ENCODE results near the gene LZTR1. TPM values are rescaled to one million over a fixed set of nuclear protein-coding genes. Genes with fewer than 3 reads are reported as not detected.

Gene LZTR1
- total RNA-seq, 4 donors from 2014 or later: 42.4 to 76.3 (median 57.2) TPM

DNA sequence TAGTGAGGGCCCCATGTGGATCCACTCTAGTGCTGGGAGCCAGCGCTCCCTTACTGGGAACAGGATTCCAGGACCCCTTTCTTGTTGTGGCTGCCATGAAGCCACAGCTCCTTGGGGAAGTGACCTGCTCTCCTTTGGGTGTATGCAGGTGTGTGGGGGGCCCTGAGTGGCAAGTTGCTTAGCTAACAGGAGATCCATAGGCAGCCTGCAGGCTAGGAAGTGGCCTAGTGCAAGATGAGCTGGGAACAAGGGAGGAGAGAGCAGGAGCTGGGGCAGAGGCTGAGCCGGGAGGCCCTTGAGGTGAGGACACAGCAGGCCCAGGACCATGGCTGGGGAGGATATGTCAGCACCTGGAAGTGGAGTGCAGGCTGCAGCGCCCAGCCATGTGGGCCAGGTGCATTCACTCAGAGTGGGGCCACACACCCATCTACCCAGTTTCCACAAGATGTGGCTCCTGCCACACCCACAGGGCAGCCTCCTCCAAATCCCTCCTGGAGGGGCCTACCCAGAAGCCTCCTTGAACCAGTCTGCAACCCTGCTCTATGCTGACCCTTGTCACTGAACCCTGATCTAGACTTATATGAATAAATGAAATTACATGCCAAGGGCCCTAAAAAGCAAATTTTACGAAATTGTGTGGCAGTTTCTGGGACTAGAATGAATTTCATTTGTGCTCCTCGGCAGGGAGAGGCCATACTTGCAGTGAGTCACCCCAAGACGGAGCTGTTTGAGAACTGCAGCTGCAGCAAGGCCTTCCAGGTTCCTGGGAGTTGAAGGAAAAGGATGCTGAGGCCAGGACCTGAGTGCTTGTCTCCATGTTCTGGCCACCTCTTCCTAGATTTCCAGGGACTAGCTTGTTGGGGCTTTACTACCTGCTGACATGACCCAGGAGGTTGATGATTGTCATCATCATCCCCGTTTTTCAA lies 16.6 kb downstream of the LZTR1 start:
- Histone ChIP-seq H3K27ac (replicated peaks in 1 of 4) (no peak overlapping the region), H3K4me1 (peaks cover 29 to 42% (median 33%) of the 10 kb centered on the region in 4 donors), H3K36me3 (peaks cover 20 to 69% (median 67%) of the 10 kb centered on the region in 4 donors), H3K4me3 (no peak overlapping the region), H3K27me3 (no peaks in the 10 kb centered on the region), H3K9me3 (no peaks in the 10 kb centered on the region)
- intact Hi-C loops (cut with DNase I): loop anchor here (2.0 kb wide), 1 partner anchor 16 kb away; the partner anchor contains the start of gene LZTR1
- no peak for DNase-seq (ENCODE audit: extremely low spot score)
- TF ChIP-seq POLR2AphosphoS5 (IDR thresholded peaks at IDR 0.05): no peak
- no peak for TF ChIP-seq POLR2A (IDR thresholded peaks at IDR 0.05; ENCODE audit: low read depth)
- no peak for TF ChIP-seq EP300 (IDR thresholded peaks at IDR 0.05)
- WGBS: 57% methylated on average over 5 of the region's 7 CpGs

DNA sequence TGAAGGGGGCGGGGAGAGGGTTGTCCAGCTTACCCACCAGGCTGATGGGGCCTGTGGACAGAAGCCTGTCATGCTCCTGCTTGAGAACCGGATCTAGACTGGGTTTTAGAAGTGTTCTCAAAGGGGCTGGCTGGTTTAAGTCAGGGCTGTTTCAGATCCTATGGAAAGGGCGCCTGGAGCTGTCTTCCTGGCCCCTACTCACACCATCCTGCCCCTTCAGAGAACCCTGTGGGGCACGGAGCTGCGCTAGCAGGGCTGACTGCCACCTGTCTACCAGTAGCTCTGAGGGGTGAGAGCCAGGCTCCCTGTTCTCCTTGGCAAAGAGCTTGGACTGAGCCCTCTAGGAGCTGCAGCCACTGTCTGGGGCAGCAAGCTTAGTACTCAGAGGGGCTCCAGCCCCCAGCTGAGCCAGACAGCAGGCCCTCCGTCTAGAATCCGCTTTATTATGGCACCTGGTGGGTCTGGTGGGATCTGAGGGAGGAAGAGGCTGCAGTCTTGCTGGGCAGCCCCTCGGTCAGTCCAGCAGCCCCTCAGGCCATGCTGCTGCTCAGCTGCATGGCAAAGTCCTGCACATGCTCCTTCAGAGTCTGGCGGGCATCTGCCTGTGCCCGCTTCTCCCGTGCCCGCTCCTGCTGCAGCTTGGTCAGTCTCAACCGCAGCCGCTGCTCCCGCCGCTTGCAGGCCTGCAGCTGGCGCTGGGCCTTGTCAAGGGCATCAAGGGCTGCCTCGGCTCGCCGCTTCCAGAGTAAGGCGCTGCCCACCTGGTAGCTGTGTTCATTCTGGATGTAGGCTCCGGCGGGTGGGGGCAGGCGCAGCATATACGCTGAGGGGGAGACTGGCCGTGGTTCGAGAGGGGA lies 17.5 kb downstream of the LZTR1 start:
- Histone ChIP-seq H3K27ac (replicated peaks in 1 of 4) (peak overlapping the region; percentile 98 to 100 (median 99)), H3K4me1 (peaks cover 31 to 47% (median 37%) of the 10 kb centered on the region in 4 donors), H3K36me3 (peaks cover 20 to 60% (median 58%) of the 10 kb centered on the region in 4 donors), H3K27me3 (no peaks in the 10 kb centered on the region), H3K9me3 (no peaks in the 10 kb centered on the region), H3K4me3 (peak overlapping the region; percentile 70 to 91 (median 78))
- intact Hi-C loops (cut with DNase I): loop anchor here (2.0 to 5.0 kb wide), 2 partner anchors 17 to 82 kb away; partner anchors contain the start of genes CRKL and LZTR1
- DNase-seq (ENCODE audit: extremely low spot score): no peak
- 80% methylated on average over 6 of the region's 27 CpGs for WGBS
- no peak for TF ChIP-seq POLR2A (IDR thresholded peaks at IDR 0.05; ENCODE audit: low read depth)
- TF ChIP-seq POLR2AphosphoS5 (IDR thresholded peaks at IDR 0.05): no peak
- TF ChIP-seq CTCF (IDR thresholded peaks at IDR 0.05): no peak
- TF ChIP-seq EP300 (IDR thresholded peaks at IDR 0.05): no peak

DNA sequence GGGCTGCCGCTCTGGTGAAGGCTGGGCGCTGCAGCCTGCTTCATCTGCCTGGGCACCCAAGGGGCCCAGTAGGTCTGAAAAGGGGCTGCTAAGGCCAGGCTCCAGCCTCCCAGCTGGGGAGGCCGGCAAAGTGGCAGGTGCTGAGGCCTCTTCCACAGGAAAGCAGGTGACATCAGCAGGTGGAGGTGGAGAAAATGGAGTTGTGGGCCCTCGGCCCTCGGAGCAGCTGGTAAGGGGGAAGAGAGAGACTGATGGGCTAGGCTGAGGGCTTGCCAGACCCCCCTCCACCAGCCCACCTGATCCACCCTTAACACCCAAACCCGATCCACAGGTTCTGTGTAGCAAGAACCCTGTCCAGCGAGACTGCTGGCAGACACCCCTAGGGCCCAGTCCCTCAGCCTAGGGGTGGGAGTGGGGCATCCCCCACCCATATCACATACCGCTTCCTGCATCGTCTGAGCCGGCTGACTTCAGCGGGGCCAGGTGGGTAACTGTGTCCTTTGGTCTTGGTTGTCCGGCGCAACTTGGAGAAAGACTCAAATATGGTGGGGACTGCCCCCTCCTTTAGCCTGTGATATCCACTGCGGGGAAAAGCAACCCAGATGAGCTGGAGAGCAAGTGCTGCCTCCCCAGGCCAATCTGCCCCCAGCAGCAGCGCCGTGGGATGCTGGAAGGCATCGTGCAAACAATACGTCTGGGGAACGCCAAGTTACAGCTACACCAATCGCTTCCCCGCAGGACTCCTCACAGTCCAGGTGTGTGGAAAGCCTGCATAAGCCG lies 18.3 kb downstream of the LZTR1 start:
- no peaks in the 10 kb centered on the region for H3K9me3 ChIP-seq
- peaks cover 17 to 52% (median 50%) of the 10 kb centered on the region in 4 donors for H3K36me3 ChIP-seq
- no peak for TF ChIP-seq CTCF (IDR thresholded peaks at IDR 0.05)
- no peak for TF ChIP-seq POLR2A (IDR thresholded peaks at IDR 0.05; ENCODE audit: low read depth)
- TF ChIP-seq EP300 (IDR thresholded peaks at IDR 0.05): no peak
- H3K4me1 ChIP-seq: peaks cover 31 to 47% (median 37%) of the 10 kb centered on the region in 4 donors
- H3K4me3 ChIP-seq: peak overlapping the region; percentile 70 to 91 (median 78)
- no peak for DNase-seq (ENCODE audit: extremely low spot score)
- intact Hi-C loops (cut with DNase I): loop anchor here (5.0 kb wide), 1 partner anchor 83 kb away; the partner anchor contains the start of gene CRKL
- H3K27me3 ChIP-seq: no peaks in the 10 kb centered on the region
- 22% methylated on average over 10 of the region's 22 CpGs for WGBS
- H3K27ac ChIP-seq (replicated peaks in 1 of 4): peak overlapping the region; percentile 98 to 100 (median 99)

- Histone ChIP-seq H3K4me1 (peaks cover 31 to 47% (median 37%) of the 10 kb centered on the region in 4 donors), H3K4me3 (peak overlapping the region; percentile 70 to 91 (median 78)), H3K27ac (replicated peaks in 1 of 4) (peak overlapping the region; percentile 98 to 100 (median 99)), H3K36me3 (peaks cover 10 to 45% (median 43%) of the 10 kb centered on the region in 4 donors), H3K27me3 (no peaks in the 10 kb centered on the region), H3K9me3 (no peaks in the 10 kb centered on the region)
- intact Hi-C loops (cut with DNase I): loop anchor here (5.0 kb wide), 1 partner anchor 84 kb away; the partner anchor contains the start of gene CRKL
- DNase-seq (ENCODE audit: extremely low spot score): no peak
- WGBS: 0% methylated on average over 1 of the region's 26 CpGs
- TF ChIP-seq POLR2A (IDR thresholded peaks at IDR 0.05; ENCODE audit: low read depth) (no peak), POLR2AphosphoS5 (IDR thresholded peaks at IDR 0.05) (no peak), EP300 (IDR thresholded peaks at IDR 0.05) (no peak), CTCF (IDR thresholded peaks at IDR 0.05) (no peak)
Observed at GRCh38 chr22:21000987-21001600, 19.0 kb downstream of the LZTR1 start.
